ENCODE results near the gene SIVA1. TPM values are rescaled to one million over a fixed set of nuclear protein-coding genes. Genes with fewer than 3 reads are reported as not detected.
A peak's percentile ranks its signal among the peaks of the same experiment; 100 is the strongest.

Gene SIVA1
- total RNA-seq, 1 experiment from 2014 or later: 187 TPM

- DNase-seq (ENCODE audit: low spot score): no peak
These were observed 44.4 kb downstream of the SIVA1 start for GRCh38 chr14:104797115-104798044.

DNA sequence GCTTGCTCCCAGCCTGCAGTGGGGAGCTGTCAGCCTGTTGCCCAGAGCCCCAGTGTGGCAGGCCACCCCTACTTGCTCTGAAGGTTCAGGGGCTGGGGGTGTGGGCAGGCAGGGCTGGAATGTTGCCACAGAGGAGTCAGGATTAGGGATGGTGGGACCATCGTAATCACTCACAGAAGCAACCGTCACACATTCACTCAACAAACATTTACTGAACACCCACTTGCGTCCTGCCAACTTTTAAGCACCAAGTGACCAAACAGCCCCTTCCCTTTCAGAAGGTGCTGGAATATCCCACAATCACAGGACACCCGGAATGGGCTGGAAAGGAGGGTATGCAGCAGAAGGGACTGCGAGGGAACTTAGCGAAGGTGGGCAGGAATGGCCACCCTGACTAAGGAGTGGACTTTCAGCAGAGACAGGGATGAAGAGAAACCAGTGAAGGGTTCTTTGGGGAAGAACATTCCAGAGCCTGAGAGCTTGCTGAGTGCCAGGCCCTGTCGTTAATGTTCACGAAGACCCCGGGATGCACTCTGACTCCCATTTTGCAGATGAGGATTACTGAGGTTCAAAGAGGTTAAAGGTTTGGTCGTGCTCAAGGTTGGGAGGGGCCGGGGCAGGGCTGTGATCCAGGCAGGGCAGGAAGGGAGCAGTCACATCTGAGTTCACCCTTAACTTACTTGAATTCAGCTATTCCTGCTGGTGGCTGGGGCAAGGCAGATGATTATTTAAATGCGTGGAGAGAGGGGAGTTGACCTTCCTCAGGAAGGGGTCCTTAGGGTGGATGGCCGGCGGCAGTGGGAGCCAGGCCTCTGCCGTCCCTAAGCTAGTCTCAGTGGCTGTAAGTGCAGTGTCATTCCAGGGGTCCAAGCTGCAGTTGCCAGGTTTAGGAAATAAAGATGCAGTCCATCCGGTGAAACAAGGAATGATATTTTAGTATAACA, 45.6 kb downstream of the SIVA1 start:
- no peak for DNase-seq (ENCODE audit: low spot score)

GRCh38 chr14:104799244-104800014, 46.5 kb downstream of the SIVA1 start:
- DNase-seq (ENCODE audit: low spot score): no peak

- DNase-seq (ENCODE audit: low spot score): no peak
These were observed 47.2 kb downstream of the SIVA1 start for GRCh38 chr14:104800015-104800770.

- DNase-seq (ENCODE audit: low spot score): no peak
These were observed 48.0 kb downstream of the SIVA1 start, which contains the start of gene ZBTB42 for GRCh38 chr14:104800771-104801519. TSS of gene ZBTB42 (plus strand) at chr14:104801101. CDS start at chr14:104801198, 97 bp downstream.

GRCh38 chr14:104801520-104802393, 48.8 kb downstream of the SIVA1 start:
- DNase-seq (ENCODE audit: low spot score): no peak

DNA sequence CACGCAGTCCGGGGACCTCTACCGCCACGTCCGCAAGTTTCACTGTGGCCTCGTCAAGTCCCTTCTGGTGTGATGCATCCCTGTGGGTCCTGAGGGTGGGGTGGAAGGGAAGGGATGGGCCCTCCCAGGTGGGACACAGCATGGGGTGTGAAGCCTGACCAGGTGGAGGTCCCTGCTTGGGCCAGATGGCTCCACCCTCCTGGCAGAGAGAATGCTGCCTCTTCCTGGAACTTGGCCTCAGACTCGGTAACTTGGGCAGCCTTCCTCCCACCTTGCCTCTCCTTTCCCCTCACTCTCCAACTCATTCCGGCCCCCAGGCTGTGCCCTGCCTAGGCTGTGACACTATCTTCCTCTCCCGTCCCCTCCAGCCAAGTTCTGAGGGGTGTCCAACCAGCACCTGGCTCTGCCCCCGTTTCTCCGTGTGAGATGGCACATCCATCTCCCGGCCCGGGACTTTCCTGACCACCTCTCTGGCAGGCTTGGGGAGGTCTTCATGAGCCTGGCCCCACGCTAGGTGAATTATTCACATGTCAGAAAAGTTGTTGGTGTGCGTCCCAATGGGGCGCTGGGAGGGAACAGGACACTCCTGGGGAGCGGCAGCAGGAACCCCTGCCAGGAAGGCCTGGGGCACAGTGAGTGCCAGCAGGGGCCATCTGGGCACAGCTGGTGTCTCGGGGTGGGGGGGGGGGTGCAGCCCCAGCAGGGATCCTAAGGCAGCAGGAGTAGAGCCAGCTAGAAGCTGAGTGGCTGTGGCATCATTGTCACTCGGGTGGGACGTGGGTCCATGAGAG, 49.6 kb downstream of the SIVA1 start:
- DNase-seq (ENCODE audit: low spot score): no peak

- no peak for DNase-seq (ENCODE audit: low spot score)
These were observed 50.4 kb downstream of the SIVA1 start for GRCh38 chr14:104803280-104803911.

- no peak for DNase-seq (ENCODE audit: low spot score)
These were observed 51.0 kb downstream of the SIVA1 start for GRCh38 chr14:104803912-104804410.

GRCh38 chr14:104804481-104805325, 51.8 kb downstream of the SIVA1 start:
- DNase-seq (ENCODE audit: low spot score): no peak

- DNase-seq (ENCODE audit: low spot score): peak; percentile 66
These were observed 52.4 kb downstream of the SIVA1 start for GRCh38 chr14:104805326-104805678.

- DNase-seq (ENCODE audit: low spot score): no peak
These were observed 53.1 kb downstream of the SIVA1 start for GRCh38 chr14:104805941-104806624.

GRCh38 chr14:104806625-104807465, 53.9 kb downstream of the SIVA1 start:
- no peak for DNase-seq (ENCODE audit: low spot score)

DNA sequence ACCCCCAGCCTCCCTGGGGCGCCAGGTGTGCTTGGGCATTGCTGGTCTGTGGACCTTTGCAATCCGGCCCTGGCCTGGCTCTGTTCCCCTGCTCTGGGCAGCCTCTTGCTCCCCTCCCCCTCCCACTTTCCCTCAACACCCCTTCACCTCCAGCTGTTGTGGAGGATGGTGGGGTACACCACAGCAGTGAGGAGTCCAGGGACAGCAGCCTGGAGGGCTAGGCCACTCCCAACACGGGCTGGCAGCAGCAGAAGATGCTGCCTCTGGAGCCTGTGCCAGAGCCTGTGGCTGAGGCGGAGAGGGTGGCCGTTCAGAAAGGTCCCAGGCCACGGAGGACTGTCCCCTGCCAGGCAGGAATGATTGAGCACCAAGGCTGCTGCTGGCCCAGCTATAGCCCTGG, 55.5 kb downstream of the SIVA1 start:
- DNase-seq (ENCODE audit: low spot score): no peak

All from A172 (cell line).